K562 (cell line): ENCODE data around the gene AMMECR1. TPM values are rescaled to one million over a fixed set of nuclear protein-coding genes. Genes with fewer than 3 reads are reported as not detected.

Experiments used
- ATAC-seq: fragments of 200-7000 bp; cut with Tn5 transposase; 3 replicates; pipeline ENCODE4 v1.9.1; 2020; ENCODE audit warnings: moderate library complexity
- BruUV-seq: library from RNA; stranded (reverse); fragments of 400-500 nt; replicated peaks from 2 replicates; lab custom pipeline; 2021; lab: Mats Ljungman, UMichigan
- CTCF ChIA-PET: fragments of 300-600 bp; formaldehyde crosslinking; extraction: SDS; loops from one replicate; lab custom pipeline; 2021; ENCODE audit warnings: low intra/inter-chr PET ratio; lab: Yijun Ruan, JAX
- POLR2A ChIA-PET: fragments of 300-600, 350-650 bp; sonication (Branson Sonifier 250); formaldehyde crosslinking; extraction: SDS; loops from one replicate; lab custom pipeline; 2021; ENCODE audit warnings: antibody characterized with exemption, inconsistent platforms; lab: Yijun Ruan, JAX
- DNase-seq, 4 experiments: peaks; one replicate each; pipeline versions ENCODE4 v3.0.0 to v3.0.0-alpha.2; 2011 to 2018; ENCODE audit warnings: low spot score in 3 of 4, mixed read lengths in 3 of 4; ENCODE audit errors: extremely low read depth in 1 of 4
- FAIRE-seq: peaks from 2 replicates; lab custom pipeline; 2011; peaks lifted over from hg19 to GRCh38; lab: Jason Lieb, UNC
- H2AFZ ChIP-seq: 2 replicates; pipeline ENCODE4 v1.6.0; 2011; ENCODE audit warnings: low read depth, low read length, control low read depth, inconsistent platforms
- H3K27ac ChIP-seq: fragments of 200-600 bp; 3 replicates; pipeline ENCODE4 v1.8.0; 2011; ENCODE audit warnings: low read depth, mild to moderate bottlenecking, control low read depth, inconsistent platforms, low read length, moderate library complexity, mixed read lengths; ENCODE audit errors: extremely low read depth
- H3K27me3 ChIP-seq, 2 experiments: fragments of 300-600 bp in 1 of 2; 2 replicates in 1 of 2; 3 replicates in 1 of 2; pipeline versions ENCODE4 v1.6.0 to v1.8.0; 2011; ENCODE audit warnings: inconsistent platforms in 2 of 2, low read length in 2 of 2, mild to moderate bottlenecking in 1 of 2, mixed read lengths in 1 of 2, moderate library complexity in 1 of 2; ENCODE audit not compliant: control insufficient read depth in 2 of 2, insufficient read depth in 2 of 2
- H3K36me3 ChIP-seq: fragments of 300-600 bp; 3 replicates; pipeline ENCODE4 v1.8.0; 2011; ENCODE audit warnings: mild to moderate bottlenecking, low read length, inconsistent platforms; ENCODE audit not compliant: control insufficient read depth, insufficient read depth
- H3K4me1 ChIP-seq, 2 experiments: fragments of 200-600 bp in 1 of 2; replicated peaks in 1 of 2; 2 replicates in 1 of 2; 3 replicates in 1 of 2; pipeline versions ENCODE4 v1.5.1 to v1.8.0; 2011; ENCODE audit warnings: inconsistent platforms in 2 of 2, low read length in 2 of 2, mild to moderate bottlenecking in 1 of 2, mixed read lengths in 1 of 2, moderate library complexity in 1 of 2; ENCODE audit not compliant: control insufficient read depth in 2 of 2, insufficient read depth in 2 of 2
- H3K4me2 ChIP-seq: 2 replicates; pipeline ENCODE4 v1.6.1; 2011; ENCODE audit warnings: low read length, control low read depth, inconsistent platforms, mixed read lengths; ENCODE audit not compliant: insufficient read depth
- H3K4me3 ChIP-seq: fragments of 200-600 bp; sonication (generic), shearing (Covaris generic); 2 replicates; pipeline ENCODE4 v1.5.1; 2016; ENCODE audit warnings: control low read depth, inconsistent platforms
- H3K79me2 ChIP-seq: fragments of 200-600 bp; 3 replicates; pipeline ENCODE4 v1.8.0; 2011; ENCODE audit warnings: low read length, inconsistent platforms; ENCODE audit not compliant: control insufficient read depth, insufficient read depth
- H3K9ac ChIP-seq, 2 experiments: 2 replicates each; pipeline versions ENCODE4 v1.6.0 to v1.6.1; 2011; ENCODE audit warnings: low read depth in 2 of 2, low read length in 2 of 2, control low read depth in 1 of 2, inconsistent platforms in 1 of 2, mild to moderate bottlenecking in 1 of 2, mixed read lengths in 1 of 2; ENCODE audit not compliant: insufficient read depth in 1 of 2
- H3K9me1 ChIP-seq: one replicate; pipeline ENCODE4 v1.6.0; 2011; ENCODE audit warnings: inconsistent platforms, mild to moderate bottlenecking, low read length, moderate library complexity; ENCODE audit not compliant: control insufficient read depth, insufficient read depth
- H3K9me3 ChIP-seq: replicated peaks from 2 replicates; pipeline ENCODE4 v1.5.1; 2011; ENCODE audit warnings: low read depth, low read length, inconsistent platforms; ENCODE audit not compliant: control insufficient read depth, insufficient read depth
- H4K20me1 ChIP-seq: replicated peaks from 2 replicates; pipeline ENCODE4 v1.6.1; 2011; ENCODE audit warnings: low read length, inconsistent platforms, mixed read lengths; ENCODE audit not compliant: control insufficient read depth, insufficient read depth
- HNRNPK ChIP-seq: fragments of 200-400 bp; formaldehyde crosslinking; IDR thresholded peaks from one replicate; pipeline ENCODE4 v1.6.1; 2018; ENCODE audit warnings: mild to moderate bottlenecking, low read depth, low read length; ENCODE audit not compliant: poor library complexity, severe bottlenecking
- PTBP1 ChIP-seq: fragments of 200-400 bp; formaldehyde crosslinking; IDR thresholded peaks from 2 replicates; pipeline ENCODE4 v1.6.1; 2017; ENCODE audit warnings: low read depth, low read length
- WGBS: fragments of 100-300 bp; shearing (Covaris generic); methylation state at CpG from one replicate; pipeline ENCODE4 v1.1.6; 2016; ENCODE audit warnings: low coverage, mixed read lengths; ENCODE audit not compliant: insufficient coverage; ENCODE audit errors: missing lambda C conversion rate; 5-methylcytosine and 5-hydroxymethylcytosine counted together
- in situ Hi-C: fragments of 300-500 bp; cut with MboI; formaldehyde crosslinking; loops from 4 replicates; pipeline ENCODE4 v1.15.0; 2018; ENCODE audit warnings: inconsistent platforms, mixed read lengths
- intact Hi-C: fragments of 100-400 bp; cut with micrococcal nuclease; formaldehyde crosslinking; loops from 2 replicates; pipeline ENCODE4 v1.14.2; 2022
- polyA plus RNA-seq, 8 experiments: library from polyadenylated mRNA; depleted of rRNA in 4 of 8; stranded (reverse) in 5 of 8; unstranded in 3 of 8; fragments of >200 nt; fragmentation: Nextera tagmentation in 2 of 8; fragmentation: Illumina TruSeq in 1 of 8; extraction: Ambion mirVana in 2 of 8; extraction: Trizol in 1 of 8; gene quantifications; 2 replicates each; pipeline versions ENCODE4 v1.2.1 to v1.2.3, GENCODE V29; 2011 to 2014; ENCODE audit warnings: inconsistent platforms in 1 of 8, missing spikeins in 1 of 8
- total RNA-seq, 7 experiments: library from RNA; depleted of rRNA in 6 of 7; stranded (reverse); fragments of >200 nt in 6 of 7; fragmentation: Illumina TruSeq in 2 of 7; extraction: Trizol in 2 of 7; gene quantifications; 2 replicates each; pipeline versions ENCODE4 v1.2.1 to v1.2.3, GENCODE V29; 2011 to 2021; ENCODE audit warnings: low replicate concordance in 1 of 7
- TF ChIP-seq, protein P1 (sequence below), 2 experiments: fragments of 150-350 bp in 1 of 2; IDR thresholded peaks; 2 replicates each; pipeline ENCODE4 v1.6.1; 2012 to 2016; ENCODE audit warnings: low read depth in 2 of 2, low read length in 2 of 2, mild to moderate bottlenecking in 1 of 2, moderate library complexity in 1 of 2

Gene AMMECR1
- total and polyA plus RNA-seq, 9 of the 15 experiments (the other 6 are each of a cell fraction or from before 2014, with no cell fraction given), result 13.9 to 36.7 (median 23.6) TPM

- intact Hi-C loops, result no loop called here
- H3K9me1 ChIP-seq, result no peaks in the 10 kb centered on the region
- no peaks in the 10 kb centered on the region for H4K20me1 ChIP-seq
- CTCF ChIA-PET, result no interaction called here
- H2AFZ ChIP-seq, result no peak overlapping the region
- FAIRE-seq (no peak), ATAC-seq (no peak), DNase-seq (no peak)
- H3K4me2 ChIP-seq, result no peak overlapping the region
- H3K4me1 ChIP-seq, result no peaks in the 10 kb centered on the region
- H3K27me3 ChIP-seq, result no peaks in the 10 kb centered on the region
- no TSS peak for BruUV-seq
- 64% methylated on average over 1 of the region's 1 CpG for WGBS
- no peaks in the 10 kb centered on the region for H3K9me3 ChIP-seq
- peaks cover 15% of the 10 kb centered on the region; the same call in 2 of the 3 replicates for H3K36me3 ChIP-seq
- POLR2A ChIA-PET, result no interaction called here
- no peak overlapping the region for H3K9ac ChIP-seq
- TF ChIP-seq, protein P1, sequence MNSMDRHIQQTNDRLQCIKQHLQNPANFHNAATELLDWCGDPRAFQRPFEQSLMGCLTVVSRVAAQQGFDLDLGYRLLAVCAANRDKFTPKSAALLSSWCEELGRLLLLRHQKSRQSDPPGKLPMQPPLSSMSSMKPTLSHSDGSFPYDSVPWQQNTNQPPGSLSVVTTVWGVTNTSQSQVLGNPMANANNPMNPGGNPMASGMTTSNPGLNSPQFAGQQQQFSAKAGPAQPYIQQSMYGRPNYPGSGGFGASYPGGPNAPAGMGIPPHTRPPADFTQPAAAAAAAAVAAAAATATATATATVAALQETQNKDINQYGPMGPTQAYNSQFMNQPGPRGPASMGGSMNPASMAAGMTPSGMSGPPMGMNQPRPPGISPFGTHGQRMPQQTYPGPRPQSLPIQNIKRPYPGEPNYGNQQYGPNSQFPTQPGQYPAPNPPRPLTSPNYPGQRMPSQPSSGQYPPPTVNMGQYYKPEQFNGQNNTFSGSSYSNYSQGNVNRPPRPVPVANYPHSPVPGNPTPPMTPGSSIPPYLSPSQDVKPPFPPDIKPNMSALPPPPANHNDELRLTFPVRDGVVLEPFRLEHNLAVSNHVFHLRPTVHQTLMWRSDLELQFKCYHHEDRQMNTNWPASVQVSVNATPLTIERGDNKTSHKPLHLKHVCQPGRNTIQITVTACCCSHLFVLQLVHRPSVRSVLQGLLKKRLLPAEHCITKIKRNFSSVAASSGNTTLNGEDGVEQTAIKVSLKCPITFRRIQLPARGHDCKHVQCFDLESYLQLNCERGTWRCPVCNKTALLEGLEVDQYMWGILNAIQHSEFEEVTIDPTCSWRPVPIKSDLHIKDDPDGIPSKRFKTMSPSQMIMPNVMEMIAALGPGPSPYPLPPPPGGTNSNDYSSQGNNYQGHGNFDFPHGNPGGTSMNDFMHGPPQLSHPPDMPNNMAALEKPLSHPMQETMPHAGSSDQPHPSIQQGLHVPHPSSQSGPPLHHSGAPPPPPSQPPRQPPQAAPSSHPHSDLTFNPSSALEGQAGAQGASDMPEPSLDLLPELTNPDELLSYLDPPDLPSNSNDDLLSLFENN (IDR thresholded peaks at IDR 0.05; ENCODE audit: low read depth in 2 of 2, low read length in 2 of 2), result no peak
- no peak for TF ChIP-seq HNRNPK
- no peak for TF ChIP-seq PTBP1
- H3K79me2 ChIP-seq, result peaks cover 31% of the 10 kb centered on the region
- no peak overlapping the region for H3K4me3 ChIP-seq
- no peak overlapping the region for H3K27ac ChIP-seq
- in situ Hi-C loops, result no loop called here
Measured at GRCh38 chrX:110258552-110258951, 59.3 kb downstream of the AMMECR1 start.
